ENCODE measurements around the gene WDR90.

The WDR90 gene

GRCh38 chr16:680625-680945 is 31.4 kb downstream of the WDR90 start:
- H3K4me2 ChIP-seq (ENCODE audit: low read depth, low read length, poor library complexity, severe bottlenecking): peak overlapping the region; percentile 73
- peaks cover 16% of the 10 kb centered on the region; the same call in 1 of the 2 replicates for H3K79me2 ChIP-seq (ENCODE audit: insufficient read depth, low read length)
- peaks cover 2% of the 10 kb centered on the region for H4K20me1 ChIP-seq (ENCODE audit: insufficient read depth, low read length, poor library complexity, severe bottlenecking)
- H3F3A ChIP-seq (ENCODE audit: low read depth): no peaks in the 10 kb centered on the region
- peak overlapping the region; percentile 82 for H3K4me3 ChIP-seq (ENCODE audit: low read length, poor library complexity, severe bottlenecking)
- peak overlapping the region; percentile 76 for H3K9ac ChIP-seq (ENCODE audit: low read depth, low read length, poor library complexity, severe bottlenecking)
- no peak overlapping the region for H2AFZ ChIP-seq (ENCODE audit: low read length)
- no peaks in the 10 kb centered on the region for H3K27me3 ChIP-seq (ENCODE audit: insufficient read depth, low read length, poor library complexity, severe bottlenecking)
- no peaks in the 10 kb centered on the region for H3K36me3 ChIP-seq (ENCODE audit: insufficient read depth, low read length)
- H3K9me2 ChIP-seq (replicated peaks; ENCODE audit: low read depth, low read length): no peaks in the 10 kb centered on the region
- H3K4me1 ChIP-seq (ENCODE audit: insufficient read depth, low read length, poor library complexity, severe bottlenecking): peaks cover 4% of the 10 kb centered on the region
- no peaks in the 10 kb centered on the region for H3K9me3 ChIP-seq (ENCODE audit: insufficient read depth, low read depth, low read length)
- no peak for TF ChIP-seq CTCF (conservative IDR thresholded peaks at IDR 0.05; ENCODE audit: low read length)
- TF ChIP-seq EZH2phosphoT487 (IDR thresholded peaks at IDR 0.05; ENCODE audit: borderline replicate concordance): no peak

GRCh38 chr16:680967-681745 is 32.0 kb downstream of the WDR90 start:
- Histone ChIP-seq H3K9me2 (replicated peaks; ENCODE audit: low read depth, low read length) (no peaks in the 10 kb centered on the region), H4K20me1 (ENCODE audit: insufficient read depth, low read length, poor library complexity, severe bottlenecking) (peaks cover 2% of the 10 kb centered on the region), H2AFZ (ENCODE audit: low read length) (no peak overlapping the region), H3K4me3 (ENCODE audit: low read length, poor library complexity, severe bottlenecking) (peak overlapping the region; percentile 82), H3K9me3 (ENCODE audit: insufficient read depth, low read depth, low read length) (no peaks in the 10 kb centered on the region), H3K9ac (ENCODE audit: low read depth, low read length, poor library complexity, severe bottlenecking) (peak overlapping the region; percentile 76), H3K4me2 (ENCODE audit: low read depth, low read length, poor library complexity, severe bottlenecking) (peak overlapping the region; percentile 73), H3F3A (ENCODE audit: low read depth) (no peaks in the 10 kb centered on the region), H3K79me2 (ENCODE audit: insufficient read depth, low read length) (peaks cover 16% of the 10 kb centered on the region; the same call in 1 of the 2 replicates), H3K4me1 (ENCODE audit: insufficient read depth, low read length, poor library complexity, severe bottlenecking) (peaks cover 4% of the 10 kb centered on the region), H3K27me3 (ENCODE audit: insufficient read depth, low read length, poor library complexity, severe bottlenecking) (no peaks in the 10 kb centered on the region), H3K36me3 (ENCODE audit: insufficient read depth, low read length) (no peaks in the 10 kb centered on the region)
- no peak for TF ChIP-seq CTCF (conservative IDR thresholded peaks at IDR 0.05; ENCODE audit: low read length)
- no peak for TF ChIP-seq EZH2phosphoT487 (IDR thresholded peaks at IDR 0.05; ENCODE audit: borderline replicate concordance)

GRCh38 chr16:681746-682427 is 32.7 kb downstream of the WDR90 start:
- Histone ChIP-seq H3K79me2 (ENCODE audit: insufficient read depth, low read length) (peaks cover 16% of the 10 kb centered on the region; the same call in 1 of the 2 replicates), H3F3A (ENCODE audit: low read depth) (no peaks in the 10 kb centered on the region), H3K9me3 (ENCODE audit: insufficient read depth, low read depth, low read length) (no peaks in the 10 kb centered on the region), H3K27me3 (ENCODE audit: insufficient read depth, low read length, poor library complexity, severe bottlenecking) (no peaks in the 10 kb centered on the region), H3K4me3 (ENCODE audit: low read length, poor library complexity, severe bottlenecking) (peak overlapping the region; percentile 82), H3K4me1 (ENCODE audit: insufficient read depth, low read length, poor library complexity, severe bottlenecking) (peaks cover 4% of the 10 kb centered on the region), H2AFZ (ENCODE audit: low read length) (no peak overlapping the region), H3K9ac (ENCODE audit: low read depth, low read length, poor library complexity, severe bottlenecking) (peak overlapping the region; percentile 76), H3K36me3 (ENCODE audit: insufficient read depth, low read length) (no peaks in the 10 kb centered on the region), H3K9me2 (replicated peaks; ENCODE audit: low read depth, low read length) (no peaks in the 10 kb centered on the region), H3K4me2 (ENCODE audit: low read depth, low read length, poor library complexity, severe bottlenecking) (peak overlapping the region; percentile 73), H4K20me1 (ENCODE audit: insufficient read depth, low read length, poor library complexity, severe bottlenecking) (peaks cover 2% of the 10 kb centered on the region)
- TF ChIP-seq CTCF (conservative IDR thresholded peaks at IDR 0.05; ENCODE audit: low read length) (no peak), EZH2phosphoT487 (IDR thresholded peaks at IDR 0.05; ENCODE audit: borderline replicate concordance) (no peak)
